SK-N-SH treated with all-trans-retinoic acid at 6 μM for 48 hours (cell line): ENCODE data around the gene KCNG4.

Experiments used
- ATAC-seq: fragments of 200-7000 bp; cut with Tn5 transposase; 3 replicates; pipeline ENCODE4 v1.9.1; 2020; ENCODE audit warnings: mild to moderate bottlenecking, moderate library complexity
- ARNTL ChIP-seq: fragments of 450-650 bp; formaldehyde crosslinking; IDR thresholded peaks from 2 replicates; pipeline ENCODE4 v1.5.0; 2020; ENCODE audit warnings: low read depth, mild to moderate bottlenecking, moderate library complexity, borderline replicate concordance
- BACH2 ChIP-seq: fragments of 250-450 bp; sonication (Bioruptor Pico); IDR thresholded peaks from 2 replicates; pipeline ENCODE4 v1.9.0; 2021; ENCODE audit warnings: mild to moderate bottlenecking, borderline replicate concordance
- CSDC2 ChIP-seq: fragments of 250-450 bp; sonication (Bioruptor Pico); IDR thresholded peaks from 2 replicates; pipeline ENCODE4 v1.5.0; 2020; ENCODE audit warnings: mild to moderate bottlenecking, moderate library complexity
- GLIS3 ChIP-seq: fragments of 250-450 bp; sonication (Bioruptor Pico); IDR thresholded peaks from 2 replicates; pipeline ENCODE4 v1.5.0; 2020; ENCODE audit warnings: mild to moderate bottlenecking, moderate library complexity
- ISL1 ChIP-seq: fragments of 250-450 bp; sonication (Bioruptor Pico); IDR thresholded peaks from 2 replicates; pipeline ENCODE4 v2.1.2; 2022; ENCODE audit warnings: mild to moderate bottlenecking, moderate library complexity
- OSR1 ChIP-seq: fragments of 250-450 bp; sonication (Bioruptor Pico); IDR thresholded peaks from 2 replicates; pipeline ENCODE4 v1.8.0; 2022; ENCODE audit warnings: moderate library complexity, mild to moderate bottlenecking, inconsistent platforms
- RARB ChIP-seq: fragments of 250-450 bp; sonication (Bioruptor Pico); IDR thresholded peaks from 2 replicates; pipeline ENCODE4 v1.8.0; 2021; ENCODE audit warnings: mild to moderate bottlenecking, moderate library complexity
- SNAI2 ChIP-seq: fragments of 250-450 bp; sonication (Bioruptor Pico); IDR thresholded peaks from 2 replicates; pipeline ENCODE4 v1.5.0; 2020; ENCODE audit warnings: mild to moderate bottlenecking, moderate library complexity
- TCF4 ChIP-seq: fragments of 250-450 bp; sonication (Bioruptor Pico); IDR thresholded peaks from 2 replicates; pipeline ENCODE4 v1.8.0; 2021; ENCODE audit warnings: mild to moderate bottlenecking, moderate library complexity, borderline replicate concordance
- TOX ChIP-seq: fragments of 250-450 bp; sonication (Bioruptor Pico); IDR thresholded peaks from 2 replicates; pipeline ENCODE4 v1.8.0; 2021; ENCODE audit warnings: mild to moderate bottlenecking, moderate library complexity, borderline replicate concordance
- ZFP3 ChIP-seq: fragments of 250-450 bp; sonication (Bioruptor Pico); IDR thresholded peaks from 2 replicates; pipeline ENCODE4 v1.5.0; 2020; ENCODE audit warnings: mild to moderate bottlenecking, moderate library complexity
- ZFP30 ChIP-seq: fragments of 450-650 bp; formaldehyde crosslinking; IDR thresholded peaks from 2 replicates; pipeline ENCODE4 v1.5.0; 2022; ENCODE audit warnings: mild to moderate bottlenecking, moderate library complexity
- ZNF565 ChIP-seq: fragments of 450-650 bp; formaldehyde crosslinking; conservative IDR thresholded peaks from 2 replicates; pipeline ENCODE4 v1.5.0; 2020; ENCODE audit warnings: low read depth, mild to moderate bottlenecking, moderate library complexity
- ZNF70 ChIP-seq: fragments of 450-650 bp; formaldehyde crosslinking; IDR thresholded peaks from 2 replicates; pipeline ENCODE4 v1.5.0; 2020; ENCODE audit warnings: mild to moderate bottlenecking, moderate library complexity
- ZNF8 ChIP-seq: fragments of 450-650 bp; formaldehyde crosslinking; IDR thresholded peaks from 2 replicates; pipeline ENCODE4 v1.5.0; 2020; ENCODE audit warnings: mild to moderate bottlenecking, moderate library complexity
- TF ChIP-seq, protein P1 (sequence below): fragments of 250-450 bp; sonication (Bioruptor Pico); IDR thresholded peaks from 2 replicates; pipeline ENCODE4 v1.5.0; 2020; ENCODE audit warnings: mild to moderate bottlenecking, moderate library complexity
- TF ChIP-seq, protein P2 (sequence below): fragments of 250-450 bp; sonication (Bioruptor Pico); IDR thresholded peaks from 2 replicates; pipeline ENCODE4 v1.5.1; 2021; ENCODE audit warnings: mild to moderate bottlenecking, moderate library complexity
- TF ChIP-seq, protein P3 (sequence below): fragments of 250-450 bp; sonication (Bioruptor Pico); IDR thresholded peaks from 2 replicates; pipeline ENCODE4 v1.5.1; 2020; ENCODE audit warnings: low read depth, mild to moderate bottlenecking, moderate library complexity

KCNG4 gene

DNA sequence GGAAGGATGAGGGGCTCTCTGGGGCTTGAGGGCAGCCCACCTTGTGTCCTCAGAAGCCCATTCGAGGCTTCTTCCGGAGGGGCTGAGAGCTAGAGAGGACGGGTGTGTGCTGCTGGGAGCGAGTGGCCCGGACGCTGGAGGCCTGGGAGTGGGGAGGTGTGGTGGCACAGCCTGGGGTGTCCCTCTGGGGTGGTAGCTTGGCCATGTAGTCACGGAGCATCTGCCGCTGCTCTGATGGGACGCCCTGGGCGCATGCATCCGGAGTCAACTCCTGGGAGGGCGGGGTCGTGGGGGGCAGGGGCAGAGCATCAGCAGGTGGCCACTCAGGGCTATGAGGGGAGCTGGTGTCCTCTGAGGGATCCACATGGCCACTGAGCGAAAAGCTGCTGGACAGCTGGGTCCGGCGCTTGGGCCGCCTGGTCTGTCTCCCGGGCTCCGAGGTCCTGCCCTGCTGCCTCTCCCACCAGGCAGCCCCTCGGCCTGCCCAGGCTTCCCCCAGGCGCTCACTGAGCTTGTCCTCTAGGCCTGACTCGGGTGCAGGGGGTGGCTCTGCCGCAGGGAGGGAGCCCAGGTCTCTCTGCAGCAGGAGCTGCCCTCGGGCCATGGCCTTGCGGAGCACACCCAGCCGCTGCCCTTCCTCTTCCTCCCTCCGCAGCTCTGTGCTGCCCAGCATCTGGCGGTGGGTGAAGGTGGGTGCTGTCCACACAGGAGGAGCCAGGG lies 60.8 kb downstream of the KCNG4 start (continued):
- TF ChIP-seq, protein P1, sequence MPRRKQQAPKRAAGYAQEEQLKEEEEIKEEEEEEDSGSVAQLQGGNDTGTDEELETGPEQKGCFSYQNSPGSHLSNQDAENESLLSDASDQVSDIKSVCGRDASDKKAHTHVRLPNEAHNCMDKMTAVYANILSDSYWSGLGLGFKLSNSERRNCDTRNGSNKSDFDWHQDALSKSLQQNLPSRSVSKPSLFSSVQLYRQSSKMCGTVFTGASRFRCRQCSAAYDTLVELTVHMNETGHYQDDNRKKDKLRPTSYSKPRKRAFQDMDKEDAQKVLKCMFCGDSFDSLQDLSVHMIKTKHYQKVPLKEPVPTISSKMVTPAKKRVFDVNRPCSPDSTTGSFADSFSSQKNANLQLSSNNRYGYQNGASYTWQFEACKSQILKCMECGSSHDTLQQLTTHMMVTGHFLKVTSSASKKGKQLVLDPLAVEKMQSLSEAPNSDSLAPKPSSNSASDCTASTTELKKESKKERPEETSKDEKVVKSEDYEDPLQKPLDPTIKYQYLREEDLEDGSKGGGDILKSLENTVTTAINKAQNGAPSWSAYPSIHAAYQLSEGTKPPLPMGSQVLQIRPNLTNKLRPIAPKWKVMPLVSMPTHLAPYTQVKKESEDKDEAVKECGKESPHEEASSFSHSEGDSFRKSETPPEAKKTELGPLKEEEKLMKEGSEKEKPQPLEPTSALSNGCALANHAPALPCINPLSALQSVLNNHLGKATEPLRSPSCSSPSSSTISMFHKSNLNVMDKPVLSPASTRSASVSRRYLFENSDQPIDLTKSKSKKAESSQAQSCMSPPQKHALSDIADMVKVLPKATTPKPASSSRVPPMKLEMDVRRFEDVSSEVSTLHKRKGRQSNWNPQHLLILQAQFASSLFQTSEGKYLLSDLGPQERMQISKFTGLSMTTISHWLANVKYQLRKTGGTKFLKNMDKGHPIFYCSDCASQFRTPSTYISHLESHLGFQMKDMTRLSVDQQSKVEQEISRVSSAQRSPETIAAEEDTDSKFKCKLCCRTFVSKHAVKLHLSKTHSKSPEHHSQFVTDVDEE = no peak
- no peak for TF ChIP-seq CSDC2
- TF ChIP-seq ZNF8 (CRISPR knock-in tag) = no peak
- no peak for TF ChIP-seq RARB (CRISPR knock-in tag)

DNA sequence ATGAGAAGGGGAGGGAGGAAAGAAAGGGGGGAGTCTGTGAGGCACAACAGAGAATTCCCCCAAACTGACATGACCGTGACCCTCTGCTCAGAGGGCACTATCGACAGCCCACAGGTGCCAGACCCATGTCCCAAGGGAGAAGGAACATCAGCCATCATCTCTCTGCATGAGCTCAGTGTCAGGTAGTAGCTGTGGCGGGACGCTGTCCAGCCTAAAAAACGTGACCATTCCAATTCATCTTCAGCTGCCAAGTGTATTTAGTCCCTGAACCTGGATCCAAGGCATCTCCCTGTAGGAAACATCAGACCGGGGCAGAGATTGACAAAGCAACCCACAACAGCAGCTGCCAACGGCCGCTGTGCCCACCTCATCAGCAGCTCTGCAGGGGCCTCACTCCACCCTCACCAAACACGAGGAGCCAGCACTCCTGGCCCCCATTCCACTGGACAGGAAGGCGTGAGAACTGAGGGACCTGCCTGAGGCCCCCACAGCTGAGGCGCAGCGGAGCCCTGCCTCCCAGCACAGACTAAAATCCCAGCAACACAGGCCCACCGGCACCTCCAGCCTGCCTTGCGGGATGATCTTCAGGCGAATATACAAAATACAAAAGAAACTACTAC lies 61.6 kb downstream of the KCNG4 start:
- TF ChIP-seq ZNF70 (no peak), TOX (CRISPR knock-in tag) (no peak), ARNTL (no peak), ZFP3 (CRISPR knock-in tag) (no peak), OSR1 (CRISPR knock-in tag) (no peak), BACH2 (CRISPR knock-in tag) (no peak), ISL1 (no peak)
- TF ChIP-seq, protein P2, sequence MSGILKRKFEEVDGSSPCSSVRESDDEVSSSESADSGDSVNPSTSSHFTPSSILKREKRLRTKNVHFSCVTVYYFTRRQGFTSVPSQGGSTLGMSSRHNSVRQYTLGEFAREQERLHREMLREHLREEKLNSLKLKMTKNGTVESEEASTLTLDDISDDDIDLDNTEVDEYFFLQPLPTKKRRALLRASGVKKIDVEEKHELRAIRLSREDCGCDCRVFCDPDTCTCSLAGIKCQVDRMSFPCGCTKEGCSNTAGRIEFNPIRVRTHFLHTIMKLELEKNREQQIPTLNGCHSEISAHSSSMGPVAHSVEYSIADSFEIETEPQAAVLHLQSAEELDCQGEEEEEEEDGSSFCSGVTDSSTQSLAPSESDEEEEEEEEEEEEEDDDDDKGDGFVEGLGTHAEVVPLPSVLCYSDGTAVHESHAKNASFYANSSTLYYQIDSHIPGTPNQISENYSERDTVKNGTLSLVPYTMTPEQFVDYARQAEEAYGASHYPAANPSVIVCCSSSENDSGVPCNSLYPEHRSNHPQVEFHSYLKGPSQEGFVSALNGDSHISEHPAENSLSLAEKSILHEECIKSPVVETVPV = no peak
- TF ChIP-seq, protein P1 = no peak
- TF ChIP-seq, protein P3, sequence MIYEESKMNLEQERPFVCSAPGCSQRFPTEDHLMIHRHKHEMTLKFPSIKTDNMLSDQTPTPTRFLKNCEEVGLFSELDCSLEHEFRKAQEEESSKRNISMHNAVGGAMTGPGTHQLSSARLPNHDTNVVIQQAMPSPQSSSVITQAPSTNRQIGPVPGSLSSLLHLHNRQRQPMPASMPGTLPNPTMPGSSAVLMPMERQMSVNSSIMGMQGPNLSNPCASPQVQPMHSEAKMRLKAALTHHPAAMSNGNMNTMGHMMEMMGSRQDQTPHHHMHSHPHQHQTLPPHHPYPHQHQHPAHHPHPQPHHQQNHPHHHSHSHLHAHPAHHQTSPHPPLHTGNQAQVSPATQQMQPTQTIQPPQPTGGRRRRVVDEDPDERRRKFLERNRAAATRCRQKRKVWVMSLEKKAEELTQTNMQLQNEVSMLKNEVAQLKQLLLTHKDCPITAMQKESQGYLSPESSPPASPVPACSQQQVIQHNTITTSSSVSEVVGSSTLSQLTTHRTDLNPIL (CRISPR knock-in tag) = no peak
- ATAC-seq = no peak

DNA sequence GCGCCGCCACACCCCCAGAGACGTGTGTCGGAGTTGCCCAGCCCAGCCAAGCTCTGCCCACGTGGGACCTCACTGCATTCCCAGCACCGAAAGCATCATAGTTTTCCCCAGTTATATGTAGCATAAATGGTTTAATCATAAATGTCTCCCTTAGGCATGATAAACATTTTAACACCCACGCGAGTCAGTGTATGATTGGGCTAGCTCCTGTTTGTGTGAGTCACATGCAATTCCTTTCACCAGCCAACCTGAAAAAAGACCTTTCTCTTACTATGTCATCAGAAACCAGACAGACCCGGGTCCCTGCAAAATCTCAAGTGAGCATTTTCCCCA lies 62.1 kb downstream of the KCNG4 start:
- ATAC-seq = no peak; the same call in 2 of the 3 replicates
- no peak for TF ChIP-seq OSR1 (CRISPR knock-in tag)

DNA sequence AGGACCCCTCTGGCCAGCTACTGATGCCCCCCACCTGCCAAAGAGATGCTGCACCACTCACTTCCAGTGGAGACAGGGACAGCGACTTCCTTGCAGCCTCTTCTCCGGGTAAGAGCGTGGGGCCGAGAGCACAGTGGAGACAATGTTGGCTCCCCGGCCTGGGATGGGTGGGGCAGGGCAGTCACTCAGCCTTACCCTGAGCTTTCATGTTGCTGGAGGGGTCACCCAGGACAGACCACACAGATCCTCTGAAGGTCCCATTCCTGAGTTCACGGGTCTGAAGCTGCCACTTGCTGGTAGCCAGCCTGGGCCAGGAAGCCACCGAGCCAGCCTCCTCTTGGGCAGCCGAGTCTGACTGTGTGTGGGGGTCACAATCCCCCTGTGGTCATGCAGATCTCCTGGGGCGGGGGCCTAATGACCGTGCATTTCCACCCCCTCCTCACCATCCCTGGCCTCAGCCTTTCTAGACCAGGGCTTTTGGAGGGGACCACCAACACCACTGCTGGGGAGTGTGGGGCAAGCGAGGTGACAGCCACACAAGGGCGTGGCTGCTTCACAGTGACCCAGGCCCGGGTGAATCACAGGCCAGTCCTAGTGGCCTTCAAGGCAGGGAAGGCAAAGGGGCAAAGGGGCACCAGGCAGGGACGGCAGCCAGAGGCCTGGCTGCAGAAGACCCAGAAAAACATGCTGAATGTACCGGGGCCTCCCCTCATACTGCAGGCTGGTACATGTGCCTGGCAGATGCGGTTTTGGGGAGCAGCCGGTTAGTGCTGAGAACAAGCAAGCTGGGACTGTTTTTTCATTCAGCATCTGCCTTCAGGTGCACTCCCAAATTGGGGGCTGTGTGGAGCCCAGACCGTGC lies 63.4 kb downstream of the KCNG4 start:
- TF ChIP-seq SNAI2 (CRISPR knock-in tag) (no peak), RARB (CRISPR knock-in tag) (no peak), ZFP30 (no peak), ZNF70 (no peak), BACH2 (CRISPR knock-in tag) (no peak), TCF4 (CRISPR knock-in tag) (no peak), ZNF565 (no peak), ARNTL (no peak), GLIS3 (CRISPR knock-in tag) (no peak)
- TF ChIP-seq, protein P3 (CRISPR knock-in tag) = no peak
- TF ChIP-seq, protein P1 = no peak
- peak; percentile 4 for ATAC-seq
